IMR-90 (cell line): ENCODE data around the gene AADACL4. TPM values are rescaled to one million over a fixed set of nuclear protein-coding genes. Genes with fewer than 3 reads are reported as not detected.

Experiments
- ATAC-seq: fragments of 200-7000 bp; cut with Tn5 transposase; 2 replicates; pipeline ENCODE4 v1.9.1; 2020; ENCODE audit warnings: low read depth, mild to moderate bottlenecking, moderate library complexity
- BruUV-seq: library from RNA; stranded (reverse); fragments of 400-500 nt; replicated peaks from 2 replicates; lab custom pipeline; 2021; lab: Mats Ljungman, UMichigan
- CTCF ChIA-PET: fragments of 300-600 bp; formaldehyde crosslinking; extraction: SDS; loops from one replicate; lab custom pipeline; 2021; ENCODE audit warnings: antibody characterized with exemption; lab: Yijun Ruan, JAX
- POLR2A ChIA-PET: fragments of 300-600 bp; sonication (Branson Sonifier 250); formaldehyde crosslinking; loops from one replicate; lab custom pipeline; 2022; ENCODE audit warnings: antibody characterized with exemption; ENCODE audit not compliant: unreplicated experiment; lab: Charles Lee
- DNase-seq: peaks from one replicate; pipeline ENCODE4 v3.0.0; 2013
- H2AFZ ChIP-seq: replicated peaks from 2 replicates; pipeline ENCODE3; 2013; ENCODE audit warnings: low read length, mild to moderate bottlenecking; ENCODE audit not compliant: poor library complexity
- H2AK5ac ChIP-seq: 2 replicates; pipeline ENCODE4 v1.6.1; 2013; ENCODE audit warnings: low read depth, low read length, inconsistent platforms
- H2AK9ac ChIP-seq: replicated peaks from 2 replicates; pipeline ENCODE3; 2013; ENCODE audit warnings: mild to moderate bottlenecking, low read depth, low read length, moderate library complexity; ENCODE audit not compliant: poor library complexity
- H2BK120ac ChIP-seq: 2 replicates; pipeline ENCODE4 v1.6.1; 2013; ENCODE audit warnings: low read depth, low read length, inconsistent platforms
- H2BK15ac ChIP-seq: 3 replicates; pipeline ENCODE4 v1.6.1; 2013; ENCODE audit warnings: low read depth, low read length, inconsistent platforms
- H2BK20ac ChIP-seq: 2 replicates; pipeline ENCODE4 v1.6.1; 2013; ENCODE audit warnings: low read depth, mild to moderate bottlenecking, inconsistent platforms, low read length, moderate library complexity
- H2BK5ac ChIP-seq: 2 replicates; pipeline ENCODE4 v1.6.1; 2013; ENCODE audit warnings: mild to moderate bottlenecking, low read depth, low read length, inconsistent platforms; ENCODE audit not compliant: poor library complexity, severe bottlenecking
- H3K14ac ChIP-seq: replicated peaks from 2 replicates; pipeline ENCODE4 v1.6.1; 2013; ENCODE audit warnings: low read depth, low read length, inconsistent platforms
- H3K18ac ChIP-seq: 2 replicates; pipeline ENCODE4 v1.6.1; 2013; ENCODE audit warnings: low read depth, low read length, control low read depth
- H3K23ac ChIP-seq: 2 replicates; pipeline ENCODE4 v1.6.1; 2013; ENCODE audit warnings: low read depth, low read length, inconsistent platforms
- H3K27ac ChIP-seq: 2 replicates; pipeline ENCODE4 v1.5.1; 2013; ENCODE audit warnings: mild to moderate bottlenecking, control low read depth, low read length; ENCODE audit not compliant: insufficient read depth
- H3K27me3 ChIP-seq: 2 replicates; pipeline ENCODE4 v1.6.1; 2013; ENCODE audit warnings: low read length; ENCODE audit not compliant: control insufficient read depth, insufficient read depth
- H3K36me3 ChIP-seq: 2 replicates; pipeline ENCODE4 v1.6.1; 2013; ENCODE audit warnings: low read length, mixed read lengths; ENCODE audit not compliant: control insufficient read depth, insufficient read depth
- H3K4ac ChIP-seq: 2 replicates; pipeline ENCODE4 v1.6.1; 2013; ENCODE audit warnings: low read depth, low read length, inconsistent platforms
- H3K4me1 ChIP-seq: 2 replicates; pipeline ENCODE4 v1.6.1; 2013; ENCODE audit warnings: low read length, mixed read lengths; ENCODE audit not compliant: control insufficient read depth, insufficient read depth
- H3K4me2 ChIP-seq: 2 replicates; pipeline ENCODE4 v1.6.1; 2013; ENCODE audit warnings: low read depth, mild to moderate bottlenecking, control low read depth, low read length, moderate library complexity
- H3K4me3 ChIP-seq: 2 replicates; pipeline ENCODE4 v1.5.1; 2013; ENCODE audit warnings: low read depth, mild to moderate bottlenecking, control low read depth, low read length, moderate library complexity; ENCODE audit not compliant: insufficient read depth
- H3K56ac ChIP-seq: 2 replicates; pipeline ENCODE4 v1.6.1; 2013; ENCODE audit warnings: low read length, inconsistent platforms; ENCODE audit not compliant: insufficient read depth; ENCODE audit errors: extremely low read depth
- H3K79me1 ChIP-seq, 2 experiments: 2 replicates each; pipeline ENCODE4 v1.6.1; 2013; ENCODE audit warnings: low read length in 2 of 2, inconsistent platforms in 1 of 2, low read depth in 1 of 2
- H3K9ac ChIP-seq: 2 replicates; pipeline ENCODE4 v1.6.1; 2013; ENCODE audit warnings: low read depth, low read length, control low read depth
- H3K9me1 ChIP-seq: 2 replicates; pipeline ENCODE4 v1.6.1; 2013; ENCODE audit warnings: low read length, inconsistent platforms; ENCODE audit not compliant: insufficient read depth
- H3K9me3 ChIP-seq: 2 replicates; pipeline ENCODE4 v1.6.1; 2013; ENCODE audit warnings: low read length; ENCODE audit not compliant: control insufficient read depth, insufficient read depth
- H4K20me1 ChIP-seq: 2 replicates; pipeline ENCODE4 v1.6.1; 2013; ENCODE audit warnings: low read length, inconsistent platforms; ENCODE audit not compliant: insufficient read depth
- H4K5ac ChIP-seq: 2 replicates; pipeline ENCODE4 v1.6.1; 2013; ENCODE audit warnings: mild to moderate bottlenecking, low read depth, low read length, control low read depth
- H4K8ac ChIP-seq, 2 experiments: 2 replicates each; pipeline ENCODE4 v1.6.1; 2013; ENCODE audit warnings: low read depth in 2 of 2, low read length in 2 of 2, control low read depth in 1 of 2, inconsistent platforms in 1 of 2
- H4K91ac ChIP-seq: 2 replicates; pipeline ENCODE4 v1.6.1; 2013; ENCODE audit warnings: low read depth, low read length, inconsistent platforms; ENCODE audit not compliant: insufficient read depth
- BHLHE40 ChIP-seq: fragments of 150-350 bp; IDR thresholded peaks from 2 replicates; pipeline ENCODE4 v1.6.1; 2016; ENCODE audit warnings: mild to moderate bottlenecking, low read depth, low read length
- CEBPB ChIP-seq: IDR thresholded peaks from 2 replicates; pipeline ENCODE4 v1.6.1; 2012; ENCODE audit warnings: low read depth, low read length, improper control_type of control experiment
- CHD1 ChIP-seq: IDR thresholded peaks from 2 replicates; pipeline ENCODE4 v1.6.1; 2012; ENCODE audit warnings: low read depth, low read length, improper control_type of control experiment
- MAFK ChIP-seq: IDR thresholded peaks from 2 replicates; pipeline ENCODE4 v1.6.1; 2012; ENCODE audit warnings: low read depth, low read length, improper control_type of control experiment
- MAZ ChIP-seq: IDR thresholded peaks from 2 replicates; pipeline ENCODE4 v1.6.1; 2012; ENCODE audit warnings: low read depth, mild to moderate bottlenecking, low read length, improper control_type of control experiment, moderate library complexity, borderline replicate concordance
- NFE2L2 ChIP-seq: fragments of 150-350 bp; IDR thresholded peaks from 2 replicates; pipeline ENCODE4 v1.6.1; 2016; ENCODE audit warnings: low read depth, mild to moderate bottlenecking, low read length
- POLR2A ChIP-seq: IDR thresholded peaks from 2 replicates; pipeline ENCODE4 v1.6.1; 2012; ENCODE audit warnings: mild to moderate bottlenecking, low read depth, low read length
- RCOR1 ChIP-seq: IDR thresholded peaks from 2 replicates; pipeline ENCODE4 v1.6.1; 2012; ENCODE audit warnings: mild to moderate bottlenecking, low read length, improper control_type of control experiment; ENCODE audit not compliant: insufficient replicate concordance
- RFX5 ChIP-seq: IDR thresholded peaks from 2 replicates; pipeline ENCODE4 v1.8.0; 2012; ENCODE audit warnings: low read depth, mild to moderate bottlenecking, low read length, moderate library complexity
- SMC3 ChIP-seq: fragments of 150-350 bp; IDR thresholded peaks from 2 replicates; pipeline ENCODE4 v1.6.1; 2016; ENCODE audit warnings: low read depth, mild to moderate bottlenecking, antibody characterized with exemption, low read length, moderate library complexity
- whole genome bisulfite sequencing, 2 experiments: methylation state at CpG; one replicate each; pipeline versions ENCODE4 v1.1.5 to v1.1.7; 2013; ENCODE audit warnings: missing lambda C conversion rate in 2 of 2; ENCODE audit not compliant: insufficient read length in 1 of 2; ENCODE audit errors: extremely low coverage in 2 of 2; 5-methylcytosine and 5-hydroxymethylcytosine counted together
- dilution Hi-C: fragments of 300-500 bp; cut with HindIII; formaldehyde crosslinking; loops from one replicate; pipeline ENCODE4 v1.14.3; 2018; ENCODE audit warnings: low sequenced_read_pairs; ENCODE audit not compliant: unreplicated experiment
- in situ Hi-C: fragments of 300-500 bp; cut with MboI; formaldehyde crosslinking; loops from 3 replicates; pipeline ENCODE4 v1.14.3; 2019; ENCODE audit warnings: low sequenced_read_pairs, inconsistent platforms, mixed read lengths
- intact Hi-C: fragments of 100-400 bp; cut with micrococcal nuclease; formaldehyde crosslinking; loops from 2 replicates; pipeline ENCODE4 v1.10.0; 2022
- microRNA-seq, 2 experiments: library from miRNA; stranded (forward) in 1 of 2; unstranded in 1 of 2; fragments of 10-50 nt in 1 of 2; fragments of <30 nt in 1 of 2; gene quantifications in 1 of 2; microRNA quantifications in 1 of 2; one replicate each; pipeline versions ENCODE3 to v1.1.0; 2013 to 2020; ENCODE audit not compliant: insufficient read depth in 1 of 2, insufficient read length in 1 of 2, unreplicated experiment in 1 of 2
- polyA plus RNA-seq, 3 experiments: library from polyadenylated mRNA; depleted of rRNA; stranded (reverse); fragments of >200 nt; gene quantifications; 2 replicates each; pipeline ENCODE4 v1.2.3, GENCODE V29; 2012; ENCODE audit warnings: low replicate concordance in 1 of 3
- small RNA-seq, 5 experiments: library from RNA; depleted of rRNA; stranded (forward); fragments of <200 nt; gene quantifications; one replicate each; pipeline ENCODE3, GENCODE V24; 2012
- total RNA-seq: library from RNA; depleted of rRNA; stranded (reverse); fragments of >200 nt; gene quantifications from 2 replicates; pipeline ENCODE4 v1.2.3, GENCODE V29; 2012; rRNA removed
- TF ChIP-seq, protein P1 (sequence below): fragments of 150-350 bp; IDR thresholded peaks from 2 replicates; pipeline ENCODE4 v1.6.1; 2017; ENCODE audit warnings: mild to moderate bottlenecking, antibody characterized with exemption, low read length, low read depth

AADACL4 gene
- total and polyA plus RNA-seq, 2 of the 4 experiments (the other 2 are of a cell fraction), result not detected

DNA sequence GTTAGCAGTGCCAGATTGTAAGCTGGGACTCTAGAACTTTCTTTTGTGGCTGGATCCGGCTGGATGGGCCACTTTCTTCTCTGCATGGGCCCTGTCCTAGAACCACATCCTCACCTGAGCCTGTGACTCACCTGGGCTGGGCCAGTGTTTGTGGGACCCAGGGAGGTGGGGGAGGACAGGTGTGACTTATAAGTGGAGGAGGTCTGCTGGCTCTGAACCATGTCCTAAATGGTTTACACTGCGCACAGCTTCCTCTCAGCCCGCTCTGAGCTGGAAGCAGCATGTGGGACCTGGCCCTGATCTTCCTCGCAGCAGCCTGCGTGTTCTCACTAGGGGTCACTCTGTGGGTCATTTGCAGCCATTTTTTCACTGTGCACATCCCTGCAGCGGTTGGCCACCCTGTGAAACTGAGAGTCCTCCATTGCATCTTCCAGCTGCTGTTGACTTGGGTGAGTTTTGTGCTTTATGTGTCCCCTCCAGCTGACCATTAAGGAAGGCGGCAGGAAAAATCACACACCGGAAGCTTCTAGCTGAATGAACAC is 72.1 kb downstream of the AADACL4 start, which contains the start of gene AADACL3:
AADACL3 (plus strand) TSS at position 215 of the 542 bp plus-strand sequence; CDS start at position 282, 67 bp downstream.
- Histone ChIP-seq H3K23ac (no peak within 1 kb of the TSS), H3K79me1 (no peaks in the 10 kb centered on the region), H2BK20ac (no peak within 1 kb of the TSS), H3K9me3 (no peaks in the 10 kb centered on the region), H2BK5ac (no peak within 1 kb of the TSS), H2AFZ (no peak within 1 kb of the TSS), H3K4ac (no peak within 1 kb of the TSS), H3K18ac (no peak within 1 kb of the TSS), H2AK9ac (no peak within 1 kb of the TSS), H2BK15ac (no peak within 1 kb of the TSS), H3K9ac (no peak within 1 kb of the TSS), H4K8ac (no peak within 1 kb of the TSS), H4K5ac (no peak within 1 kb of the TSS), H4K91ac (no peak within 1 kb of the TSS), H3K4me1 (no peaks in the 10 kb centered on the region), H3K27ac (no peak within 1 kb of the TSS), H3K14ac (no peak within 1 kb of the TSS), H3K27me3 (no peaks in the 10 kb centered on the region), H3K36me3 (no peaks in the 10 kb centered on the region), H3K4me2 (no peak within 1 kb of the TSS), H2BK120ac (no peak within 1 kb of the TSS), H3K4me3 (no peak within 1 kb of the TSS), H3K56ac (no peak within 1 kb of the TSS; the same call in 1 of the 2 replicates), H3K9me1 (no peaks in the 10 kb centered on the region), H4K20me1 (no peaks in the 10 kb centered on the region), H2AK5ac (no peak within 1 kb of the TSS)
- ChIA-PET POLR2A (no interaction called here), CTCF (no interaction called here)
- no TSS peak for BruUV-seq
- intact Hi-C loops (no loop called here), dilution Hi-C loops (no loop called here), in situ Hi-C loops (no loop called here)
- WGBS, 2 experiments, result 51% methylated on average over 4 of the region's 8 CpGs; no CpG with 5 or more reads in 1 of the 2 experiments
- DNase-seq (no peak), ATAC-seq (no peak)
- TF ChIP-seq BHLHE40 (no peak), RCOR1 (no peak), RFX5 (no peak), CEBPB (no peak), CHD1 (no peak), POLR2A (no peak), NFE2L2 (no peak), SMC3 (no peak), MAFK (no peak), MAZ (no peak)
- TF ChIP-seq, protein P1, sequence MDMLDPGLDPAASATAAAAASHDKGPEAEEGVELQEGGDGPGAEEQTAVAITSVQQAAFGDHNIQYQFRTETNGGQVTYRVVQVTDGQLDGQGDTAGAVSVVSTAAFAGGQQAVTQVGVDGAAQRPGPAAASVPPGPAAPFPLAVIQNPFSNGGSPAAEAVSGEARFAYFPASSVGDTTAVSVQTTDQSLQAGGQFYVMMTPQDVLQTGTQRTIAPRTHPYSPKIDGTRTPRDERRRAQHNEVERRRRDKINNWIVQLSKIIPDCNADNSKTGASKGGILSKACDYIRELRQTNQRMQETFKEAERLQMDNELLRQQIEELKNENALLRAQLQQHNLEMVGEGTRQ, result no peak

Small RNA genes lying within 50 kb of the gene (microRNA-seq; reads per million reads assigned to microRNA genes)
- not detected for gene AC244670.1 (ENCODE audit: insufficient read depth, insufficient read length)

Small RNA genes lying within 50 kb of the gene (small RNA-seq; reads per million reads assigned to genes)
- 0 reads per million in 5 experiments for gene AC244670.1

Other genes starting within 250 kb of the AADACL4 start
- 11.4 and 14.5 TPM in 2 replicates for gene DHRS3, start 25.9 kb upstream of the AADACL4 start, total RNA-seq
- 10.2 and 11.2 TPM in 2 replicates for gene DHRS3, start 25.9 kb upstream of the AADACL4 start, polyA plus RNA-seq (2012; rRNA removed)
- not detected in 2 replicates for gene AADACL3, start 72.0 kb downstream of the AADACL4 start, total RNA-seq
- gene AADACL3, start 72.0 kb downstream of the AADACL4 start, polyA plus RNA-seq (2012; rRNA removed), result not detected in 2 replicates
- gene CFAP107, start 102.1 kb downstream of the AADACL4 start, total RNA-seq, result not detected in 2 replicates
- not detected in 2 replicates for gene CFAP107, start 102.1 kb downstream of the AADACL4 start, polyA plus RNA-seq (2012; rRNA removed)
- gene PRAMEF12, start 129.7 kb downstream of the AADACL4 start, total RNA-seq, result not detected in 2 replicates
- gene PRAMEF12, start 129.7 kb downstream of the AADACL4 start, polyA plus RNA-seq (2012; rRNA removed), result not detected in 2 replicates
- not detected in 2 replicates for gene PRAMEF1, start 147.3 kb downstream of the AADACL4 start, total RNA-seq
- not detected in 2 replicates for gene PRAMEF1, start 147.3 kb downstream of the AADACL4 start, polyA plus RNA-seq (2012; rRNA removed)
- gene PRAMEF11, start 187.3 kb downstream of the AADACL4 start, total RNA-seq, result not detected in 2 replicates
- not detected in 2 replicates for gene PRAMEF11, start 187.3 kb downstream of the AADACL4 start, polyA plus RNA-seq (2012; rRNA removed)
- not detected in 2 replicates for gene HNRNPCL1, start 204.6 kb downstream of the AADACL4 start, total RNA-seq
- gene HNRNPCL1, start 204.6 kb downstream of the AADACL4 start, polyA plus RNA-seq (2012; rRNA removed), result not detected in 2 replicates
- not detected in 2 replicates for gene PRAMEF2, start 213.0 kb downstream of the AADACL4 start, total RNA-seq
- gene PRAMEF2, start 213.0 kb downstream of the AADACL4 start, polyA plus RNA-seq (2012; rRNA removed), result not detected in 2 replicates
- gene PRAMEF4, start 242.1 kb downstream of the AADACL4 start, total RNA-seq, result not detected in 2 replicates
- not detected in 2 replicates for gene PRAMEF4, start 242.1 kb downstream of the AADACL4 start, polyA plus RNA-seq (2012; rRNA removed)